Measurements from ENCODE around the gene STYXL1.
"Not testable (repeated sequence)": the region's sequence is repeated elsewhere in the genome, so short reads cannot be mapped to it uniquely, and the experiment has no call there.

The STYXL1 gene

GRCh38 chr7:76047811-76048667 is at the start of gene STYXL1, which contains the start of gene MDH2:
TSS of gene STYXL1 (minus strand) at chr7:76048000. CDS start at chr7:76030523, 17,477 bp downstream.
TSS of gene MDH2 (plus strand) at chr7:76048106. CDS start at chr7:76048161, 55 bp downstream.
- peak; percentile 95 for DNase-seq

DNA sequence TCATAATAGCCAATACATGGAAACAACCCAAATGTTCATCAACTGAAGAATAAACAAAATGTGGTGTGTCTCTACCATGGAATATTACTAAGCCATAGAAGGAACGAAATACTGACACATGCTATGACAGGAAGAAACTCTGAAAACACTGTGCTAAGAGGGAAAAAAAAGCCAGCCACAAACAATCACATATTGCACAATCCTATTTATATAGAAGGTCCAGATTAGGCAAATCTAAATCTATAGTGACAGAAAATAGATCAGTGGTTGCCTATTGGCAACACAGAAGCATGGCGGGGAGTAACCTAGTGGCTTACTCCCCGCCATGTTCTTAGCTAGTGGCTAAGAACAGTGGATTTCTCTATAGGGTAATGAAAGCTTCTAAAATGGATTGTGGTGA is 48.1 kb upstream of the STYXL1 start:
- DNase-seq, result no peak

- DNase-seq, result not testable (repeated sequence)
Observed at GRCh38 chr7:76094326-76094725, 46.5 kb upstream of the STYXL1 start.

GRCh38 chr7:76093531-76093930 is 45.7 kb upstream of the STYXL1 start:
- not testable (repeated sequence) for DNase-seq

- DNase-seq, result no peak
Observed at GRCh38 chr7:76091506-76091905, 43.7 kb upstream of the STYXL1 start.

DNA sequence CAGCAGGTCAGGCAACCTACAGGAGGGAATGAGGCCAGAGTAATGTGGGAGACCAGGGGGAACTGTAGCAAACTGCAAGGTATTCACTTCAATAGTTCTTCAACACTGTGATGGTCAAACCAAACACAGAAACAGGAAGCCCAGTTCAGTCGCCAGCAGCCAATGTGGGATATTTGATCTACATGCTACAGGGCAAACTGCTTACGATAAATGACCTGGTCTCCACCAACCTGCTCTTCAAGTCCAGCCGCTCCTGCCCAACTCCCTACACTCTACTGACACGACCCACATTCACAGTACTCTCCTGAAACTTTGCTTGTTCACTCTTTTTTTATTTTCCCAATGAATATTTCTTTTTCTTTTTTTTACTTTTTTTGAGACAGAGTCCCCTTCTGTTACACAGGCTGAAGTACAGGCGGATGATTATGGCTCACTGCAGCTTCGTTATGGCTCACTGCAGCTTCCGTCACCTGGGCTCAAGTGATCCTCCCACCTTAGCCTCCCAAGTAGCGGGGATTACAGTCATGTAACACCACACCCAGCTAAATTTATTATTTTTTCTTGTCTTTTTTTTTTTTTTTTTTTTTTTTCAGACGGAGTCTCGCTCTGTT is 42.2 kb upstream of the STYXL1 start:
- no peak for DNase-seq

- not testable (repeated sequence) for DNase-seq
Observed at GRCh38 chr7:76087362-76087791, 39.6 kb upstream of the STYXL1 start.

GRCh38 chr7:76086070-76086469 is 38.3 kb upstream of the STYXL1 start:
- no peak for DNase-seq

GRCh38 chr7:76084115-76084514 is 36.3 kb upstream of the STYXL1 start:
- not testable (repeated sequence) for DNase-seq

DNA sequence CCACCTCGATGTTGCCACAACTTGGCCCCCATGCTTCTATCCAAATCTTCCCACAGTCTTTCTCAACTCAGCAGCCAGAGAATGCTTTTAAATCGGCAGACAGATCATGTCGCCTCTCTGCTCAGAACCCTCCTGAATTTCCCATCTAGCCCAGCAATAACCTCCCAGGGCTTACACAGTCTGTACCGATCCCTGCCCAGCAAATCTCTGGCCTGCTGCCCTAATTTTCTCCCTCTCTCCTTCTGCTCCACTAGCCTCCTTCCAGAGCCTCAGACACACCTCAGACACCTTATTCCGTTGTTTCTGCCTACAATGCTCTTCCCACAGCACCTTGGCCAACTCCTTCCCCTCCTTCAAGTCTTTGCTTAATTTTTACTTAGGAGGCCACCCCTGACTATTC is 32.4 kb upstream of the STYXL1 start:
- DNase-seq, result no peak

DNA sequence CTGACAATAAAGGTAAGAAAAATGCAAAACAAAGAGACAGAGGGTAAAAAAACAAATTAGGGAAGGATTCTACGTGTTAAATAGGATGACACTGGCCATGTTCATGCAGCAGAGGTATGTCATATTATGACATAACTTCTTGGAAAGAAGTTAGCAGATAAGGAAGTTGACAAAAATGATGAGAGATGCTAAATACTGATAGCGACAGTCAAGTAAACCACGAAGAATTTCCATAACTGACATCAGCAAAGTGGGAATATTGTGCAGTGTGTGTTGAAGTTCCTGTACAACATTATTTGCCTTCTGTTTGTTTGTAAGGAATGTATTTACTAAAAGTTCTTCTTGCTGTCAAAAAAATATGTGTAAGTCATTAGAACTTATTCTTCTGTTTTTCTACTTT is 29.6 kb upstream of the STYXL1 start:
- DNase-seq, result no peak

DNA sequence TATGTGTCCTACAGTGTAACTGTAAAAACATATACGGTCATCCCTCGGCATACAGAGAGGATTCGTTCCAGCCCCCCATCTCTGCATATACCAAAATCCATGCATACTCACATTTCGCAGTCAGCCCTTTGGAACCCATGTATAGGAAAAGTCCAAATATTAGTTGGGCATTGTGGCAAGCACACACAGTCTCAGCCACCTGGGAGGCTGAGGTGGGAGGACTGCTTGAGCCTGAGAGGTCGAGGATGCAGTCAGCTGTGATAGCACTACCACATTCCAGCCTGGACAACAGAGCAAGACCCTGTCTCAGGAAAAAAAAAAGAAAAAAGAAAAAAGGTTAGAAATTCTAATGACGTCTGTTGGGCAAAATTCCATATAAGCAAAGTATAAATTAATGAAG is 29.2 kb upstream of the STYXL1 start:
- no peak for DNase-seq

GRCh38 chr7:76074972-76075370 is 27.2 kb upstream of the STYXL1 start:
- DNase-seq, result no peak

DNA sequence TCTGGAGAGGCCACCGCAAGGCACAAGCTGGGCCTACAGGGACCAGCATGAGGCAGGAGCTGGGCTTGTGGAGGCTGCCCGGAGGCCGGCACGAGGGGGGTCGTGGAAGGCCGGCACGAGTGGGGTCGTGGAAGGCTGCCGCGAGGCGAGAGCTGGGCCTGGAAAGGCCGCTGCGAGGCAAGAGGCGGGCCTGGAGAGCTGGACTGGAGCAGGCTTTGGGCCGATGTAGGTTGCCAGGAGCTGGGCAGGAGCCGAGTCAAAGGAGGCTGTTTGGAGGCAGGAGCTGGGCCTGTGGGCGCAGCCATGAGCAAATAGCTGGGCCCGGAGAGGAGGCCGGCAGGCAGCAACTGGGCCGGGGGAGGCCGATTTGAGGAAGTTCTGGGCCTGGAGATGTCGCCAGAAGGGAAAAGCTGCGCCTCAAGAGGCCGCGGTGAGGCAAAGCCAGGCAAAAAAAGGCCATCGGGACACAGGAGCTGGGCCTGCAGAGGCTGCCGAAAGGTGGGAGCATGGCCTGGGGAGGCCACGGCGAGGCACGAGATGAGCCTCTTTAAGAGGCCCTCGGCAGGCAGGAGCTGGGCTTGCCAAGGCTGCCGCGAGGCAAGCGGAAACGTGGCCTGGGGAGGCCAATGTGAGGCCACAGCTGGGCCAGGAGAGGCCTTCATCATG is 26.6 kb upstream of the STYXL1 start:
- no peak for DNase-seq

GRCh38 chr7:76073335-76073990 is 25.7 kb upstream of the STYXL1 start:
- DNase-seq, result no peak

GRCh38 chr7:76072243-76073148 is 24.7 kb upstream of the STYXL1 start:
- no peak for DNase-seq

GRCh38 chr7:76071316-76072242 is 23.8 kb upstream of the STYXL1 start:
- DNase-seq, result no peak

GRCh38 chr7:76069238-76069638 is 21.4 kb upstream of the STYXL1 start:
- DNase-seq, result no peak

DNA sequence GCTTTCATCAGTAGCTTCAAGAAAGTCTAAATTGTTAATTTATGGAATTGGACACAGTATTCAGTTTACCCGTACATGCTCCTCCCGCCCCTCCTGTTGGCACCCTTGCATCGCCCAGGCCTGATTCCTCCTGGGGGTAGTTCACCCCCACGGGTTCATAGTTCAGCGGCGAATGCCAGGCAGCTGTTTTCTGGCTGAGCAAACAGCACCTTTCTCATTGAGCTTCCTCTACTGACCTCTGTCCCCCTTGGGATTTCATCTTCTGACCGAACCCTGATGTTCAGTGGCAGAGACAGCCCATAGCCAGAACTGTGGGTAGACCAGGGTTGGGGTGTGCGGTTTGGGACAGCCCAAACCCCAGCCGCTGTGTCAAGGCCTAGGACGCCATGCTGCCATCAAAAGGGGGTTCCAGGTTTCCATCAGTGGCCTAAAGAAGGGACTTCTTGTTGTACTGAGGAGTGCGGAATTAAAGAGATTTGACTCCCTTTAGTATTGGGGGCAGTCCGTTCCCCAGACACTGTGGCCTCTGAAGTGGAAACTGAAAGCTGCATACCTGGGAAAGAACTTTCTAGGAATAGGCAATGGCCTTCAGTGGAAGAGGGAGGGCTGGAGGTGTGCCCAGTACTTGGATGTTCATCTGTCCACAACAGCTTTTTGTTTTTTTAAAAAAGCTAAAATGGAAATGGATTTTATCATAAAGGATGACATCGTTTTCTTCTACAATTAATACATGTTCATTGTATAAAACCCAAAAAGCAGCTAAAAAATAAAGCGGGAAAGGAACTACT is 19.1 kb upstream of the STYXL1 start:
- DNase-seq, result no peak

- no peak for DNase-seq
Observed at GRCh38 chr7:76065016-76065612, 17.3 kb upstream of the STYXL1 start.

Data from NCI-H1092 (cell line).